NK-92 (cell line): Measurements from ENCODE around the gene GPR63.
"Not testable (repeated sequence)": the region's sequence is repeated elsewhere in the genome, so short reads cannot be mapped to it uniquely, and the experiment has no call there.

Source experiments
- DNase-seq: peaks from one replicate; lab custom pipeline; 2025; ENCODE audit not compliant: unreplicated experiment; lab: John Stamatoyannopoulos, UW

The GPR63 gene, protein sequence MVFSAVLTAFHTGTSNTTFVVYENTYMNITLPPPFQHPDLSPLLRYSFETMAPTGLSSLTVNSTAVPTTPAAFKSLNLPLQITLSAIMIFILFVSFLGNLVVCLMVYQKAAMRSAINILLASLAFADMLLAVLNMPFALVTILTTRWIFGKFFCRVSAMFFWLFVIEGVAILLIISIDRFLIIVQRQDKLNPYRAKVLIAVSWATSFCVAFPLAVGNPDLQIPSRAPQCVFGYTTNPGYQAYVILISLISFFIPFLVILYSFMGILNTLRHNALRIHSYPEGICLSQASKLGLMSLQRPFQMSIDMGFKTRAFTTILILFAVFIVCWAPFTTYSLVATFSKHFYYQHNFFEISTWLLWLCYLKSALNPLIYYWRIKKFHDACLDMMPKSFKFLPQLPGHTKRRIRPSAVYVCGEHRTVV

GRCh38 chr6:96837081-96837971, at the start of gene GPR63:
Gene GPR63, minus strand, starts transcription at chr6:96837477. Its CDS starts 37,746 bp downstream, at chr6:96799731.
- no peak for DNase-seq

GRCh38 chr6:96886519-96886918, 49.2 kb upstream of the GPR63 start:
- no peak for DNase-seq

DNA sequence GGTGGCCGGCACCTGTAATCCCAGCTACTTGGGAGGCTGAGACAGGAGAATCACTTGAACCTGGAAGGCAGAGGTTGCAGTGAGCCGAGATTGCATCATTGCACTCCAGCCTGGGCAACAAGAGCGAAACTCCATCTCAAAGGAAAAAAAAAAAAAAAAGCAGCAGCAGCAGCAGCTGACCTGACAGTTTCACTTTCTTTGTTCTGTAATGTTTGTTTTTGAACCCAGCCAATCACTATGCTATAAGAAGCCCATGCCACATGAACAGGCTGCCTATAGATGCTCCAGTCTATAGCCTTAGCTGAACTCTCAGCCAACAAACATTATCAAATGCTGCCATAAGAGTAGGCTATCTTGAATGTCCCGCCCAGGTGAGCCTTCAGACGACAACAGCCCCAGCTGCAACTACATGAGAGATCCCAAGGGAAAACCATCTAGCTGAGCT, 47.9 kb upstream of the GPR63 start:
- DNase-seq: not testable (repeated sequence)

- DNase-seq: no peak
These were observed 40.9 kb upstream of the GPR63 start for GRCh38 chr6:96878143-96878542.

GRCh38 chr6:96876886-96877545, 39.7 kb upstream of the GPR63 start:
- DNase-seq: no peak

DNA sequence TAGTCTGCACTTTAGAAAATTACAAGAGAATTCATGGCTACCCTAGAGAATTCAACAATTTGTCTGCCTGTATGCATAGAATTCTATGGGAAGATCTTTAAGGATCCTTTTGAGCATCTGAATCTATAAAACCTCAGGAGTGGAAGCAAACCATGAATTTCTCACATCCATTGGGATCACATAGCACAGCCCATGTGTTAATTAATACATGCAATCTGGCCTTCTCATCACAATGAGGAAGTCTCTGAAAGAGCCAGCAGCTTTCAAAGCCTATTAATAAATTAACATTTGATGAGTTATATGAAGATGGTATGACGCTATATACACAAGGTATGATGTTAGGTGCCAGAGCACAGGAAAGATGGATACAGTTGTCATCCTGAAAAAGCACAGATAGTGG, 35.7 kb upstream of the GPR63 start:
- no peak for DNase-seq

DNA sequence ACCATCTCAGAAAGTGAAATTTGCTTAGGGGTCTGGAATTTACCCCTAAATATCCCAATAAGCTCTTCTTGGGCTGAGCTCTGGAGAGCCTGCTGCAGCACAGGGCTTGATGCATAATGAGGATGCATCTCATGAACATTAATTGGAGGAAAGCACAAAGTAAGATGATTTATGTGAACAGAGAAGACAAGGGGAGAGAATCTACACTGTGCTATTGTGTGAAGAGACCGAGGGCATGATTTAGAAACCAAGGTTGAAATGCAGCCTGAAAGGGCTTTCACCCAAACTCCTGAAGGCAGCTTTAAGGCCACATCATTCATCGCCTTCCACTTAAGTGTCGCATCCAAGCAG, 27.8 kb upstream of the GPR63 start:
- no peak for DNase-seq

DNA sequence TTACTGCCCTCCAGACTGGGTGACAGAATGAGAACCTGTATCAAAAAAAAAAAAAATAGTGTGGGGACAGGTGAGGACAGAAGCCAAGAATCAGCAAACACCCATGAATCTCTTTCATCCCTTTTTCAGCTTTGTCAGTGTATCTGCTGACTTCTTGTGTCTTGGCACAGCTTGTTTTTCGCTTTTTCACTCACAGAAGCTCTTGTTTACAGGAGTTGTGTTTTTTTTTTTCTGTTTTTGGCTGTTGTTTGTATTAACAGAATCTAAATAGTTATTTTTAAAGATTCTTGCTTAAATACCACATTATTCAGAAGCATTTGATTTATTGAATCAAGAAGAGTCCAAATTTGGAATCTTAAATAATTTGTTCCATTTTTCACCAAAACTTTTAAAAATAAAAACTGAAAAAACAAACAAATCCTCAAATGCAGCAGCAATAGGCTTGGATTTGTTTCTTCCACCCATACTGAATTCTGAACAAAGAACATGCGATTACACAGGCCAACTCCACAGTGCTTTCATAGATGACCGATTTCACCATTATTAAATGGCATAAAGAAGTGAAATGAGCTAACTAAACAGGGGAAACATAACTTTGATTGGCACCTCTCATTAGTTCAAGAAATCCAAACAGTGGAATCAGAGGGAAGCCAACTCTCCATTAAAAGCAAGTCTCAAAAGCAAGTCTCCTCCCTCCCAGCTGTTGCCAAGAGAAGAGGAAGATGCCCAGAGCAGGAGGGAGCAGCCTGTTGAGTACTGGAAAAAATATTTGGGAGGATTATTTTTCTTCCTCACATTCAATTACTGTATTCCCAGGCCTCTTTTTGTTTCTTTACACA, 27.2 kb upstream of the GPR63 start:
- no peak for DNase-seq

DNA sequence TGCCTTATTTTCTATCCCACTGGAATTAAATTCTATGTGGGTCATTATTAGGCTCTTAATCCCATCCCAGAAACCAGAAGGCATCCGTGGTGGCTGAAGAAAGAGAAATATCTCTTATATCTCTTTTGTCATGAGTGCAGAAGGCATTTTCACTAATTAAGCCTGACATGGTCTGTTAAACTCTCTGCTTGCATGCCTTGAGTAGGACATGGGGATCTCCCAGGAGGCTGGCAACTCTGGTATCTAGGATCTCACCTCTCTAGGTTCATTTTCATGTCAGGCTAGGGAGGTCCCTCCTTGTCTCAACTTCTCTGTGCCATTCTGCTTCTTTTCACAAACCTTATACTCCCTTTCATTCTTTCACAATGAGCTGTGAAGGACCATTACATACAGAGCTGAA, 25.3 kb upstream of the GPR63 start:
- no peak for DNase-seq

DNA sequence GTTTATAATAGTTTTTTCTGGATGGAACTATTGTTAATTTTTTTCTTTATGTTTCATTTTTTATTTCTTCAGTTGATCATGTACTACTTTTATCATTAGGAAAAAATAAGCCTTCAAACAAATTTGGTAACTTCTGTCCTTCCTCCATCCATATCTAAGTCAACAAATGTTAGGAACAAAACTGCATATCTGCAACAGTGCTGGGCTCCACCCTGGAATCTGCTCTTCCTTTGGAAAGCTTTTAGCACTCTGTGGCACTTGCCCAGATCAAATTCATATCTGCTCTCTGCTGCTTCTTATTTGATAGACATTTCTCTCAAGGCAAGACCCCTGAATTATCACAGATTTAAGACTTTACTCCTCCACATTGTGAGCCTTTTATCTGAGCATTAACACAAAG, 24.3 kb upstream of the GPR63 start:
- no peak for DNase-seq

GRCh38 chr6:96856856-96857255, 19.6 kb upstream of the GPR63 start:
- DNase-seq: no peak

GRCh38 chr6:96853083-96853482, 15.8 kb upstream of the GPR63 start:
- DNase-seq: no peak

GRCh38 chr6:96852605-96853004, 15.3 kb upstream of the GPR63 start:
- DNase-seq: no peak

DNA sequence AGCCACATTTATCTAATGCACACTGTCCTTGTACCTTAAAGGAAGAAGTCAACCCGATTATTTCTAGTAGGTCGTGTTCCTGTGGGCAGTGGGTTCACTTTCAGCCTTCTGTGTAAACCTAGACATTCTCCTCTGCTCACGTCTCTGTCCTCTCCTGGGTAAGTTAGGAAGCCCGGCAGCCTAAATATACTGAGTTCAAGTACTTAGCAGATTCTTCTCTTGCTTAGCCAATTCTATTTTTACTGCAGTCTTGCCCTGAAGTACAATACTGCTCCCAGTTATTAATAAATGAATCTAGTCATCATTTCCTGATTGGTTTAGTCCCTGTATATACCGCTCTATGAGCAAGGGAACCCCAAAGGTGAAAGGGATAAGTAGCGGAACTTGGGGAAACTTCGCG, 14.6 kb upstream of the GPR63 start:
- no peak for DNase-seq

- DNase-seq: no peak
These were observed 12.3 kb upstream of the GPR63 start for GRCh38 chr6:96849615-96850014.

DNA sequence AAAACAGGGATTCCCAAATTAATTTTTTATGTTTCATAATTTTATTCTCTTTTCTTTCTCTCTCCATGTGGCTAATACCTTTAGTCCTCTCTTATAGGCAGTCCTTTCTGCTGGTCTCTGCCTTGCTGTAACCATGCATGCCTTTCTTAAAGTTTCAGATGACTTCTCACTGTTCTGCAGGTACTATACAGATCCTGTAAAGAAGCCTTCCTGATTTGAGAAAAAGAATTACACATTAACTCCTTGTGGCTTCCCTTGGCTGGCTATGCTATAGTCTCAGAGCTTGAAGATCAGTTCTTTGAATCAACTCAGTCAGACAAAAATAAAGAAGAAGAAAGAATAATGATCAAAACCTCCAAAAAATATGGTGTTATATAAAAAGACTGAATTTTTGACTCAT, 7.3 kb upstream of the GPR63 start:
- DNase-seq: no peak

- DNase-seq: no peak
These were observed 4.1 kb upstream of the GPR63 start for GRCh38 chr6:96841345-96841744.

DNA sequence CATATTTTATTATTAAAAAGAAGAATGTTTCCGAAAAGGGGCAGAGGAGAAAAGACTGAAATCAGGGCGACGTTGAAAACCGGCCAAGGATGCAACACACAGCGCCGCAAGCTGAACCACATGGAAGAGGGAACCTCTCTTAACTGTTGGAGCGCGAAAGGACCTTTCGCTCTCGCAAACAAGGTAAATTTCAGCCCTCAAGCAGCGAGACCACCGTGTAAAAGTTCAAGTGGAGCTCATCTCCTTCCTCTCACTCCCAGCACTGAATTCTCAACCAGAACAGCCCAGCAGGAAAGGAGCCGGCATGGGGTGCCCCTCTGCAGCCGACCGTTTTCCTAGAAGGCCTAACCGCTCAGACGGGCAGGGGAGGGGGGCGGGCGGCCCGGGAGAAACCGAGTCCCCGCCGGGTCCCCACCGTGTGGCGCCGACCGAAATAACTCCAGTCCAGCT, 621 bp downstream of the GPR63 start:
- no peak for DNase-seq

DNA sequence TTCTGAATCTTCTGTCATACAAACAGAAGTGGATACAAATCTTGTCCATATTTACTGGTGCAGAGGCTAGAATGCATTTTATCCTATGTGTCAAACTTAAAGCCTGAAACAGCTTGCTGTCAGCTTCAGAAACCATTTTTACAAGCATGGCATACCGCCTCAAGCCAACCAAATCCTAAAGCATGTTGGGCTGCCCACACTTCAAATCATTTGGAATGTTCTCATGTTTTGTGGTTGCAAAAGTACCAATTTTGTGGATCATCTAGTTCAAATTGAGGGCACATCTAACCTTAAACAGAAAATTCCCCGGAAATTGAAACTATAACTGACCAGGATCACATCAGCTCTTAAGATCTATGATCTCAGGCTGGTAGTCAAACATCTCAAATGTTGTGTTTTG, 3.2 kb downstream of the GPR63 start:
- DNase-seq: no peak

- DNase-seq: no peak
These were observed 4.5 kb downstream of the GPR63 start for GRCh38 chr6:96832780-96833179.

- DNase-seq: no peak
These were observed 10.4 kb downstream of the GPR63 start for GRCh38 chr6:96826865-96827264.
